Stimulated activated CD8-positive, alpha-beta memory T cell treated with anti-CD3 and anti-CD28 coated beads, Interleukin-12 subunit alpha, Interleukin-12 subunit beta, amount 100 ng/mL, for 24 hours (primary cell): Measurements from ENCODE around the gene SH2D2A.

ENCODE experiments used
- DNase-seq: peaks from one replicate; pipeline ENCODE4 v3.0.0-alpha.2; 2020; ENCODE audit errors: extremely low read depth

Gene SH2D2A

GRCh38 chr1:156803086-156803851, 13.4 kb downstream of the SH2D2A start:
- DNase-seq, result no peak

GRCh38 chr1:156802421-156802935, 14.2 kb downstream of the SH2D2A start:
- DNase-seq, result no peak

- DNase-seq, result no peak
Observed at GRCh38 chr1:156801409-156802121, 15.1 kb downstream of the SH2D2A start.

GRCh38 chr1:156797212-156797871, 19.3 kb downstream of the SH2D2A start:
- DNase-seq, result no peak

GRCh38 chr1:156796340-156797097, 20.1 kb downstream of the SH2D2A start:
- no peak for DNase-seq

- no peak for DNase-seq
Observed at GRCh38 chr1:156795787-156796186, 20.9 kb downstream of the SH2D2A start.

GRCh38 chr1:156795374-156795733, 21.3 kb downstream of the SH2D2A start:
- no peak for DNase-seq

GRCh38 chr1:156794506-156795373, 21.9 kb downstream of the SH2D2A start:
- no peak for DNase-seq

GRCh38 chr1:156789621-156790318, 26.9 kb downstream of the SH2D2A start:
- DNase-seq, result no peak

GRCh38 chr1:156788136-156788535, 28.5 kb downstream of the SH2D2A start:
- DNase-seq, result no peak

- DNase-seq, result no peak
Observed at GRCh38 chr1:156786640-156787039, 30.0 kb downstream of the SH2D2A start.

GRCh38 chr1:156785458-156785857, 31.2 kb downstream of the SH2D2A start:
- no peak for DNase-seq

- DNase-seq, result no peak
Observed at GRCh38 chr1:156781585-156782186, 35.0 kb downstream of the SH2D2A start.

GRCh38 chr1:156777573-156777972, 39.1 kb downstream of the SH2D2A start:
- no peak for DNase-seq

- DNase-seq, result no peak
Observed at GRCh38 chr1:156776942-156777341, 39.7 kb downstream of the SH2D2A start.

- DNase-seq, result no peak
Observed at GRCh38 chr1:156775799-156776198, 40.8 kb downstream of the SH2D2A start.

- DNase-seq, result no peak
Observed at GRCh38 chr1:156773607-156774006, 43.0 kb downstream of the SH2D2A start.

GRCh38 chr1:156772728-156773497, 43.7 kb downstream of the SH2D2A start:
- DNase-seq, result no peak

GRCh38 chr1:156772222-156772621, 44.4 kb downstream of the SH2D2A start:
- DNase-seq, result no peak
